BLaER1 (cell line): ENCODE results near the gene FASTKD3.
A peak's percentile ranks its signal among the peaks of the same experiment; 100 is the strongest.

Experiments
- H3K27ac ChIP-seq: shearing (Covaris generic); formaldehyde crosslinking; 2 replicates; pipeline ENCODE4 v1.8.1; 2022
- H3K27me3 ChIP-seq: shearing (Covaris generic); formaldehyde crosslinking; 2 replicates; pipeline ENCODE4 v1.8.1; 2022
- H3K36me3 ChIP-seq: shearing (Covaris generic); formaldehyde crosslinking; 2 replicates; pipeline ENCODE4 v1.8.1; 2022
- H3K4me1 ChIP-seq: shearing (Covaris generic); formaldehyde crosslinking; 2 replicates; pipeline ENCODE4 v1.8.1; 2022
- H3K4me2 ChIP-seq: shearing (Covaris generic); formaldehyde crosslinking; 2 replicates; pipeline ENCODE4 v1.8.1; 2022
- H3K4me3 ChIP-seq: shearing (Covaris generic); formaldehyde crosslinking; 2 replicates; pipeline ENCODE4 v1.8.1; 2022
- H3K9ac ChIP-seq: shearing (Covaris generic); formaldehyde crosslinking; 2 replicates; pipeline ENCODE4 v1.8.1; 2022
- H3K9me3 ChIP-seq: shearing (Covaris generic); formaldehyde crosslinking; 2 replicates; pipeline ENCODE4 v1.8.1; 2022
- H4K20me1 ChIP-seq: shearing (Covaris generic); formaldehyde crosslinking; 2 replicates; pipeline ENCODE4 v1.8.1; 2022
- Cebpa-rat ChIP-seq: shearing (Covaris generic); IDR thresholded peaks from 2 replicates; pipeline ENCODE4 v1.8.1; 2022

Gene FASTKD3

DNA sequence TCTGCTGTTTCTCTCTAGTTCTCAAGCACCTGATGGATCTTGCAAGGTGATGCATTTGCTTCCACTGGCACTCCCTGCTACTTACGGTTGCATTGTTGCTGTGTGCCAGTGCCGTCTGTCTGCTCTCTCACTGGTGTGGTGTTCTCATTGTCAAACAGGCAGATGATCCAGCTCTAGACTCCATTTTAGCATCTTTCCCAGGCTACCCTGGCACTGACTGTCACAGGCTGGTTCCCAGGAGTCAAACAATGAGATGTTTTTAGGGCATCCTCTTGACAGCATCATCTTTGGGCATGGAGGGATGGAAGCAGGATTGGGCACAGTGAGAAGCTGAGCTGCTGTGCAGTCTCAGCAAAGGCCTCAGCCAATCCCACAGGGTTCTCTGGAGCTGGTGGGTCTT lies 13.0 kb upstream of the FASTKD3 start:
- H3K9ac ChIP-seq, result no peak overlapping the region
- no peak overlapping the region for H3K4me3 ChIP-seq
- H3K4me1 ChIP-seq, result no peaks in the 10 kb centered on the region
- H3K27ac ChIP-seq, result no peak overlapping the region
- peaks cover 63% of the 10 kb centered on the region for H4K20me1 ChIP-seq
- H3K27me3 ChIP-seq, result no peaks in the 10 kb centered on the region
- no peak overlapping the region for H3K4me2 ChIP-seq
- H3K9me3 ChIP-seq, result no peaks in the 10 kb centered on the region
- TF ChIP-seq Cebpa-rat, result no peak
- H3K36me3 ChIP-seq, result peaks cover 95% of the 10 kb centered on the region

DNA sequence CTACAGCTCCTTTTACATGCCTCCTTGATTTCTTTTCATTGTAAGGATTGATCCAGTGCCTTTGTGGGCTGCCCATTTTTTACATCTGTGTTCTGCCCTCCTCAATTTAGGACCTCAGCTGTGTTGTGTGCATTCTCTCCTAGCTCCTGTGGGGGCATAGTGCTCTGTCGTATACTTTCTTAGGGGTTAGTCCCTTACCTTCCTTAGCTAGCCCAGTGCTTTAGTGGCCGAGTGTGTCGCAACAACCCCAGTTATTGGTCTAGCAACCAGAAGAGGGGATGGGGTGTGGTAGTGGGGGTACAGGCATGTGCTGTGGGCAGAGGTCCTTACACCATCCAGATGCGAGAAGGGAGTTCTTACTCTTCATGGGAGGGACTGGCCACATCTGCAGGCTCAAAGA lies 12.3 kb upstream of the FASTKD3 start:
- Histone ChIP-seq H4K20me1 (peaks cover 70% of the 10 kb centered on the region), H3K36me3 (peaks cover 96% of the 10 kb centered on the region)

DNA sequence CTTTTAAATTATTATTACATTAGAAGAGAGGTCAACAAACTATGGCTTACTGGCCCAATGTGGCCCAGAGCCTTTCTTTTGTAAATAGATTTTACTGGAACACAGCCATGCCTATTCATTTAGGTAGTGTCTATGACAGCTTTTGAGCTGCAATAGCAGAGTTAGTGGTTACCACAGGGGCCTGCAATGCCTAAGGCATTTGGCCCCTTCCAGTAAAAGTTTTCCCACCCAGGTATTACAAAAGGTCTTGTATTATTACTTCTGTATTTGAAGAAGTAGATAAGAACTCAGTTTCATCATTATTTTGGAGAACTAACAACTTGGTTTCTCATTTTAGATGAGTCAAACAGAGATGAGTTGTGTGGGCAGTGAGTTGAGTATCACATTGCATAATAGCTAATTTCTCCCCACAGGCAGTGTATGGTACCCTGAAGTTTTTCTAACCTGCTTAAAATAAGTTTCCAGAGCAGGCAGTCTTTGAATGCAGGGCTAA lies 9.6 kb upstream of the FASTKD3 start:
- Histone ChIP-seq H3K36me3 (peaks cover 100% of the 10 kb centered on the region), H3K9ac (no peak overlapping the region), H3K4me3 (no peak overlapping the region), H3K4me1 (peaks cover 6% of the 10 kb centered on the region), H4K20me1 (peaks cover 96% of the 10 kb centered on the region), H3K4me2 (no peak overlapping the region), H3K9me3 (no peaks in the 10 kb centered on the region), H3K27ac (no peak overlapping the region), H3K27me3 (no peaks in the 10 kb centered on the region)
- no peak for TF ChIP-seq Cebpa-rat

More for the DNA sequence above, 12.3 kb upstream of the FASTKD3 start:
- H3K27me3 ChIP-seq, result no peaks in the 10 kb centered on the region
- H3K27ac ChIP-seq, result no peak overlapping the region
- H3K9ac ChIP-seq, result no peak overlapping the region
- 0 out of 2 replicates have a peak, but pooled peaks have one; percentile 28 for TF ChIP-seq Cebpa-rat
- H3K4me3 ChIP-seq, result no peak overlapping the region
- H3K4me2 ChIP-seq, result no peak overlapping the region
- H3K9me3 ChIP-seq, result no peaks in the 10 kb centered on the region
- H3K4me1 ChIP-seq, result no peaks in the 10 kb centered on the region

DNA sequence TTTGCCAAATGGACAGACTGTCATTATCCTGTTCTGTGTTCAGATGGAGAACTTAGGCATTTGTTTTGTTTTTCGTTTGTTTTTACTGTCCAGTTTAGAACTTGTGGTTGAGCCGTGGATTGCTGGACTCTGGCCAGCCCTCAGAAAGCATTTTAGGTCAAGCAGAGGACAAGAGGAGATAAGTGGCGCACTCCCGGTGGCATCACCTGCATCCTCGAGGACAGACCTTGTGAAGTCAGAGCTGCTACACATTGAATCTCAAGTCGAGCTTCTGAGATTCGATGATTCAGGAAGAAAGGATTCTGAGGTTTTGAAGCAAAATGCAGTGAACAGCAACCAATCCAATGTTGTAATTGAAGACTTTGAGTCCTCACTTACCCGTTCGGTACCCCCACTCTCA lies 9.0 kb upstream of the FASTKD3 start:
- no peaks in the 10 kb centered on the region for H3K9me3 ChIP-seq
- TF ChIP-seq Cebpa-rat, result no peak
- peaks cover 12% of the 10 kb centered on the region for H3K4me1 ChIP-seq
- H3K36me3 ChIP-seq, result peaks cover 94% of the 10 kb centered on the region
- H3K4me2 ChIP-seq, result no peak overlapping the region
- H3K27me3 ChIP-seq, result no peaks in the 10 kb centered on the region
- H3K9ac ChIP-seq, result no peak overlapping the region
- H4K20me1 ChIP-seq, result peaks cover 99% of the 10 kb centered on the region
- H3K4me3 ChIP-seq, result no peak overlapping the region
- no peak overlapping the region for H3K27ac ChIP-seq

DNA sequence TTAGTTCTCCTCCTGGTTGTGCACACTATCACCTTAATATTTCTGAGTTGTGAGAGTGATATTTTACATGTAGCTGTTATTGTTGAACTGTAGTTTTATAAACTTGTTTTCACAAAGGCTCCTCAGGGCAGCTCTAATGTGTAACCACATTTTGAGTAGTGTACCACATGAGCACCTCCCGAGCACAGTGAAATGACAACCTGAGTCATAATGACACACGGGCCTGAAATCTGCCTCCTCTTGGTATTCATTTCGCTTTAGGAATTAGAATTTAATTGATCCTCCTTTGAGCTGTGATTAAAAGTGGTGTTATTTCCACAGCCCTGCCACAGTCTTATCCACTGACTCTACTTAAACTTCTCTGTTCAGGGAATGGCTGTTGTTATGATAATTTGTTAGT lies 8.0 kb upstream of the FASTKD3 start:
- H3K9me3 ChIP-seq, result no peaks in the 10 kb centered on the region
- no peak overlapping the region for H3K27ac ChIP-seq
- H3K4me2 ChIP-seq, result no peak overlapping the region
- H3K4me1 ChIP-seq, result peaks cover 22% of the 10 kb centered on the region
- H4K20me1 ChIP-seq, result peaks cover 99% of the 10 kb centered on the region
- no peaks in the 10 kb centered on the region for H3K27me3 ChIP-seq
- H3K9ac ChIP-seq, result no peak overlapping the region
- no peak for TF ChIP-seq Cebpa-rat
- H3K36me3 ChIP-seq, result peaks cover 84% of the 10 kb centered on the region
- no peak overlapping the region for H3K4me3 ChIP-seq

DNA sequence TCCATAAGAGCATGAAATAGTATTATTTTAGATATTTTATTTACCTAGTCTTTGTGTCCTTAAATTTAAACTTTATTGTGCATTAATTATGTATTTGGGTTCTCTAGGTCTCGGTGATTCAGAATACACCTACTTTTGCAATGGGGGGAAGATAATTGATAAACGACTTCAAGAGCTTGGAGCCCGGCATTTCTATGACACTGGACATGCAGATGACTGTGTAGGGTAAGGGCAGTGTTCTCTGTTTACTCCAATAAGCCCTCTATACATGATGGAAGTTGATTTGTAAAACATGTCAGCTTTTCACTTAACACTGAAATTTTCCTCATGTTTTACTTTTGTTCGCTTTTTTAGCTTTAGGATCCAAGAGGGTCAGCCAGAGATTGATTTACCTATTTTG lies 6.3 kb upstream of the FASTKD3 start:
- peaks cover 99% of the 10 kb centered on the region for H4K20me1 ChIP-seq
- peaks cover 74% of the 10 kb centered on the region for H3K36me3 ChIP-seq
- H3K9ac ChIP-seq, result no peak overlapping the region

DNA sequence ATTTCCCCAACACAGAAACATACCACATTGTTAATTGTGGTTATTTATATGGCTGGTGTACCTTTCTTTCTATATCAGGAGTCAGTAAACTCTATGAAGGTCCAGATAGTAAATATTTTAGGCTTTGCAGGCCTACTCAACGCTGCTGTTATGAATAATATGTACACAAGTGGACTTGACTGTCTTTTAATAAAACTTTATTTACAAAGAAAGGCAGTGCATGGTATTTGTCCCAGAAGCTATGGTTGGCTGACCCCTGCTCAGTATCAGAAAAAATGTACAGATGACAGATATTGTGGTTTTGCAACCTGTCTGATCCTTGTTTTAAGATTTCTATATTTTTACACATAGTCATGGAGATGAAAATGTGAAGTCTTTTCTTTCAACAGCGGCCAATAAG lies 5.8 kb upstream of the FASTKD3 start:
- Histone ChIP-seq H4K20me1 (peaks cover 99% of the 10 kb centered on the region), H3K9ac (no peak overlapping the region), H3K27me3 (no peaks in the 10 kb centered on the region), H3K9me3 (no peaks in the 10 kb centered on the region), H3K4me1 (peaks cover 44% of the 10 kb centered on the region), H3K4me3 (no peak overlapping the region), H3K4me2 (no peak overlapping the region), H3K27ac (no peak overlapping the region), H3K36me3 (peaks cover 68% of the 10 kb centered on the region)
- no peak for TF ChIP-seq Cebpa-rat

More for the DNA sequence above, 6.3 kb upstream of the FASTKD3 start:
- Histone ChIP-seq H3K27ac (no peak overlapping the region), H3K9me3 (no peaks in the 10 kb centered on the region), H3K27me3 (no peaks in the 10 kb centered on the region), H3K4me1 (peaks cover 39% of the 10 kb centered on the region), H3K4me2 (no peak overlapping the region), H3K4me3 (no peak overlapping the region)
- TF ChIP-seq Cebpa-rat, result no peak

DNA sequence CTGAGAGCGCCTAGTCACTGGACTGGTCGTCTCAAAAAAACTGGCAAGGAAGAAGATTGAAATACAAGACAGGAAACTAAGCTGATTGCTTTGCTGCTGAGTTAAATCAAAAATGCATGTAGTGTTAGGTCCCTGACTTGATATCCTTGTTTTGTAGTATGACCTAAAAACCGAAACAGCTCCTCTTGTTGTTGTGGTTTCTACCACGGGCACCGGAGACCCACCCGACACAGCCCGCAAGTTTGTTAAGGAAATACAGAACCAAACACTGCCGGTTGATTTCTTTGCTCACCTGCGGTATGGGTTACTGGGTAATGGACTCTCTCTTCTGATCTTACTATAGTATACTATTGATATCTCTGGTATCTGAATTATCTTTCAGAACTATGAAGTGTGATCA lies 4.4 kb upstream of the FASTKD3 start:
- TF ChIP-seq Cebpa-rat, result no peak
- Histone ChIP-seq H3K4me2 (peak overlapping the region; percentile 55), H3K36me3 (peaks cover 54% of the 10 kb centered on the region), H3K4me3 (no peak overlapping the region), H3K9ac (peak overlapping the region; percentile 3; the same call in 1 of the 2 replicates), H3K4me1 (peaks cover 44% of the 10 kb centered on the region), H3K27me3 (no peaks in the 10 kb centered on the region), H3K27ac (no peak overlapping the region), H4K20me1 (peaks cover 91% of the 10 kb centered on the region), H3K9me3 (no peaks in the 10 kb centered on the region)

DNA sequence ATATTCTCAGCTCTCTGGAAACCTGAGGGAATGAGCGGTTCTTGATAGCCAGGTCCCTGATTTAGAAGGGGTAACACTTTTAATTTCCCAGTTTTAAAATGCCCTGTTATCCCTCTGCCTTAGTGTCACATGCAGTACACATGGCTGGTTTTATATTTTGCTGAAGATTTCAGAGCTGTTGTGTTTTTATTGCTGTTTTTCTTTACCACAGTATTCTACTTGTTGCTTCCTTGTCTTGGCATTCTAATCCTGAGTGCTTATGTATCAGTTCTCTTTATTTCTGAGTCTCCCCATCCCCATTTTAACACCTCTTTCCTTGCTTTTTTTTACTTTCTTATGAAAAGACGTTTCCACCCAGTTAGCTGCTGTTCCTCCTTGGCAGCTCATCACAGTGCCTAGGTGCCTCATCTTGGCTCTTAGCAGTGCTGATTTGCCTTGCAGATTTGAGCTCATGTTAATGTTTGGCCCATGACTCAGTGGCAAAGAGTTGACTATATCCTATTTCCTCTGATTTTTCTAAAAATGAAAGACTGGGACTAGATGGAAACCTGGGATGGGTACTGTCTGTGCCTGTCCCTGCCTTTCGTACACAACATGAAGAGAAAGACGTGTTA lies 3.8 kb upstream of the FASTKD3 start:
- peaks cover 85% of the 10 kb centered on the region for H4K20me1 ChIP-seq
- peak overlapping the region; percentile 3; the same call in 1 of the 2 replicates for H3K9ac ChIP-seq

DNA sequence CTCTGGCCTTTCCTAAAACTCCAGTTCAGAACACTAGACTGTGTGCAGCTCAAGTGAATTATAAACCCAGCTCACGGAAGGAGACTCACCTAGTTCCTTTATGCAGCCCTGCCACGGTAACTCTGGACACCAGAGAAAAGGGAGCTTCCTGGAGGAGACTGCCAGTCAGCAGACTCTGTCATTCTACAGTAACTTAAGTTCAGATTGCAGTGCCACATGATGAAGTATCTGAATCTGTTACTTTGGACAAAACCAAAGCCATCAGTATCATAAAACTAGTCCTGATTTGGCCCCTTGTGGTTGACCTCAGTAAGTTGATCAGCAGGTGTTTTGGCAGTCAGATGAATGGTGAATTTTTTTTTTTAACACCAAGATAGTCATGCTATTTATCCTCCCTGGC lies 2.8 kb upstream of the FASTKD3 start:
- peaks cover 56% of the 10 kb centered on the region for H3K4me1 ChIP-seq
- H3K27me3 ChIP-seq, result no peaks in the 10 kb centered on the region
- H3K4me2 ChIP-seq, result peak overlapping the region; percentile 74
- no peak overlapping the region; the same call in 1 of the 2 replicates for H3K9ac ChIP-seq
- peaks cover 76% of the 10 kb centered on the region for H4K20me1 ChIP-seq
- H3K27ac ChIP-seq, result no peak overlapping the region
- no peak overlapping the region for H3K4me3 ChIP-seq
- no peak for TF ChIP-seq Cebpa-rat
- H3K9me3 ChIP-seq, result no peaks in the 10 kb centered on the region
- H3K36me3 ChIP-seq, result peaks cover 39% of the 10 kb centered on the region

More for the DNA sequence above, 3.8 kb upstream of the FASTKD3 start:
- Histone ChIP-seq H3K36me3 (peaks cover 48% of the 10 kb centered on the region), H3K27ac (no peak overlapping the region), H3K27me3 (no peaks in the 10 kb centered on the region), H3K4me2 (peak overlapping the region; percentile 55), H3K4me1 (peaks cover 48% of the 10 kb centered on the region), H3K9me3 (no peaks in the 10 kb centered on the region), H3K4me3 (no peak overlapping the region)
- no peak for TF ChIP-seq Cebpa-rat
